ENCODE data around the gene IGF2.

- no peak for TF ChIP-seq EZH2 (IDR thresholded peaks at IDR 0.05)
- no peak for TF ChIP-seq FOXP2 (optimal IDR thresholded peaks at IDR 0.05; ENCODE audit: control extremely low read depth, extremely low read length, insufficient read depth)
These were observed 2.8 kb downstream of the IGF2 start for GRCh38 chr11:2136209-2136951.

Data from SK-N-MC (cell line).